GM12878 (cell line): ENCODE measurements around the gene CIRBP. TPM values are rescaled to one million over a fixed set of nuclear protein-coding genes. Genes with fewer than 3 reads are reported as not detected.

Experiments used
- ATAC-seq: fragments of 200-7000 bp; cut with Tn5 transposase; 3 replicates; pipeline ENCODE4 v1.9.1; 2020; ENCODE audit warnings: mild to moderate bottlenecking, moderate library complexity
- BruUV-seq: library from RNA; stranded (reverse); fragments of 400-500 nt; replicated peaks from 2 replicates; lab custom pipeline; 2021; lab: Mats Ljungman, UMichigan
- CTCF ChIA-PET: fragments of 300-600 bp; sonication (Branson Sonifier 250); formaldehyde crosslinking; extraction: SDS; loops from one replicate; lab custom pipeline; 2021; ENCODE audit warnings: inconsistent platforms; lab: Yijun Ruan, JAX
- POLR2A ChIA-PET: fragments of 350-600 bp; formaldehyde crosslinking; extraction: SDS; loops from one replicate; lab custom pipeline; 2021; ENCODE audit warnings: inconsistent platforms; lab: Charles Lee
- RAD21 ChIA-PET: fragments of 300-600 bp; sonication (Branson Sonifier 250); formaldehyde crosslinking; loops from one replicate; lab custom pipeline; 2023; ENCODE audit warnings: antibody characterized with exemption; ENCODE audit not compliant: unreplicated experiment; lab: Charles Lee
- SMC1A ChIA-PET: fragments of 300-600 bp; sonication (Branson Sonifier 250); formaldehyde crosslinking; loops from one replicate; lab custom pipeline; 2023; ENCODE audit not compliant: unreplicated experiment, uncharacterized antibody; lab: Charles Lee
- DNase-seq: peaks from one replicate; pipeline ENCODE4 v3.0.0-alpha.2; 2011; ENCODE audit warnings: low read depth, low spot score
- FAIRE-seq: peaks from 3 replicates; lab custom pipeline; 2011; peaks lifted over from hg19 to GRCh38; lab: Jason Lieb, UNC
- H2AFZ ChIP-seq: 2 replicates; pipeline ENCODE4 v1.6.0; 2011; ENCODE audit warnings: low read depth, low read length, control low read depth; ENCODE audit not compliant: control insufficient read depth
- H3K27ac ChIP-seq: 2 replicates; pipeline ENCODE4 v1.5.1; 2011; ENCODE audit warnings: control low read depth; ENCODE audit not compliant: control insufficient read depth, insufficient read depth
- H3K27me3 ChIP-seq, 2 experiments: replicated peaks in 1 of 2; 2 replicates each; pipeline versions ENCODE4 v1.6.0 to v1.6.1; 2011; ENCODE audit warnings: low read length in 1 of 2; ENCODE audit not compliant: control insufficient read depth in 2 of 2, insufficient read depth in 2 of 2
- H3K36me3 ChIP-seq, 2 experiments: 2 replicates each; pipeline ENCODE4 v1.5.1; 2011; ENCODE audit warnings: low read length in 1 of 2; ENCODE audit not compliant: control insufficient read depth in 2 of 2, insufficient read depth in 2 of 2
- H3K4me1 ChIP-seq: 2 replicates; pipeline ENCODE4 v1.6.1; 2011; ENCODE audit warnings: mild to moderate bottlenecking, low read length, moderate library complexity, mixed read lengths; ENCODE audit not compliant: control insufficient read depth, insufficient read depth
- H3K4me2 ChIP-seq: 2 replicates; pipeline ENCODE4 v1.6.0; 2011; ENCODE audit warnings: control low read depth; ENCODE audit not compliant: control insufficient read depth, insufficient read depth
- H3K4me3 ChIP-seq: fragments of 200-600 bp; sonication (generic); 2 replicates; pipeline ENCODE4 v1.5.1; 2016
- H3K79me2 ChIP-seq: 2 replicates; pipeline ENCODE4 v1.6.0; 2011; ENCODE audit warnings: low read length; ENCODE audit not compliant: control insufficient read depth, insufficient read depth
- H3K9ac ChIP-seq: 2 replicates; pipeline ENCODE4 v1.8.0; 2011; ENCODE audit warnings: low read length, control low read depth, mixed read lengths; ENCODE audit not compliant: control insufficient read depth, insufficient read depth
- H3K9me3 ChIP-seq: replicated peaks from 3 replicates; pipeline ENCODE4 v1.5.1; 2011; ENCODE audit warnings: mild to moderate bottlenecking, low read length; ENCODE audit not compliant: control insufficient read depth, insufficient read depth
- H4K20me1 ChIP-seq: 2 replicates; pipeline ENCODE4 v1.6.0; 2011; ENCODE audit not compliant: control insufficient read depth, insufficient read depth
- CBFB ChIP-seq: IDR thresholded peaks from 2 replicates; pipeline ENCODE4 v1.6.1; 2016; ENCODE audit warnings: antibody characterized with exemption, low read depth
- EZH2 ChIP-seq: IDR thresholded peaks from 2 replicates; pipeline ENCODE4 v1.6.1; 2012; ENCODE audit warnings: low read depth, mild to moderate bottlenecking, control low read depth, inconsistent platforms, low read length, borderline replicate concordance; ENCODE audit not compliant: control insufficient read depth
- MEF2B ChIP-seq: fragments of 450-650 bp; IDR thresholded peaks from 2 replicates; pipeline ENCODE4 v1.6.1; 2018; ENCODE audit warnings: mild to moderate bottlenecking, moderate library complexity; ENCODE audit not compliant: partially characterized antibody, poor library complexity, severe bottlenecking
- NFIC ChIP-seq: IDR thresholded peaks from 2 replicates; pipeline ENCODE4 v1.6.1; 2012; ENCODE audit warnings: low read depth, mild to moderate bottlenecking, inconsistent platforms, low read length, moderate library complexity
- POLR2A ChIP-seq: IDR thresholded peaks from 2 replicates; pipeline ENCODE4 v1.6.1; 2011; ENCODE audit warnings: low read depth, mild to moderate bottlenecking, low read length
- RAD21 ChIP-seq: IDR thresholded peaks from 2 replicates; pipeline ENCODE4 v1.6.1; 2011; ENCODE audit warnings: mild to moderate bottlenecking, low read depth, low read length, moderate library complexity; ENCODE audit not compliant: insufficient read depth
- TCF12 ChIP-seq: IDR thresholded peaks from 2 replicates; pipeline ENCODE4 v1.6.1; 2011; ENCODE audit warnings: low read depth, mild to moderate bottlenecking, low read length
- WGBS: methylation state at CpG from one replicate; pipeline ENCODE4 v1.1.6; 2016; ENCODE audit warnings: low lambda C conversion rate; ENCODE audit not compliant: insufficient replicate concordance, insufficient coverage; ENCODE audit errors: missing lambda C conversion rate; 5-methylcytosine and 5-hydroxymethylcytosine counted together
- in situ Hi-C: fragments of 300-500 bp; cut with MboI; formaldehyde crosslinking; loops from 9 replicates; pipeline ENCODE4 v1.14.3; 2018; ENCODE audit warnings: mixed read lengths
- intact Hi-C: fragments of 100-400 bp; cut with micrococcal nuclease; formaldehyde crosslinking; loops from one replicate; pipeline ENCODE4 v1.14.2; 2022; ENCODE audit not compliant: unreplicated experiment
- polyA plus RNA-seq, 11 experiments: library from polyadenylated mRNA; depleted of rRNA in 4 of 11; unstranded in 6 of 11; stranded (reverse) in 5 of 11; fragments of >200 nt; fragmentation: Nextera tagmentation in 4 of 11; fragmentation: Illumina TruSeq in 1 of 11; extraction: Ambion mirVana in 4 of 11; extraction: Trizol in 1 of 11; gene quantifications; 1 replicate in 1 of 11; 2 replicates in 10 of 11; pipeline versions ENCODE4 v1.2.1 to v1.2.3, GENCODE V29; 2011 to 2016; ENCODE audit warnings: inconsistent platforms in 2 of 11, missing spikeins in 2 of 11, low read depth in 1 of 11
- total RNA-seq, 4 experiments: library from RNA; depleted of rRNA in 3 of 4; stranded (reverse); fragments of >200 nt in 3 of 4; fragmentation: Illumina TruSeq in 1 of 4; extraction: Trizol in 1 of 4; gene quantifications; 2 replicates each; pipeline versions ENCODE4 v1.2.1 to v1.2.3, GENCODE V29; 2013 to 2021
- TF ChIP-seq, protein P1 (sequence below): IDR thresholded peaks from 2 replicates; pipeline ENCODE4 v1.6.1; 2012; ENCODE audit warnings: low read depth, low read length, improper control_type of control experiment
- TF ChIP-seq, protein P2 (sequence below), 3 experiments: IDR thresholded peaks in 2 of 3; conservative IDR thresholded peaks in 1 of 3; 2 replicates each; pipeline ENCODE4 v1.5.1; 2011; ENCODE audit warnings: low read depth in 3 of 3, low read length in 3 of 3, mild to moderate bottlenecking in 3 of 3, control low read depth in 2 of 3, moderate library complexity in 2 of 3, inconsistent platforms in 1 of 3, mixed read lengths in 1 of 3; ENCODE audit not compliant: control insufficient read depth in 2 of 3, insufficient read depth in 1 of 3; ENCODE audit errors: extremely low read depth in 1 of 3

The CIRBP gene
- total and polyA plus RNA-seq, 10 of the 15 experiments (the other 5 are each of a cell fraction or from before 2014, with no cell fraction given): 27.6 to 335 (median 229) TPM

DNA sequence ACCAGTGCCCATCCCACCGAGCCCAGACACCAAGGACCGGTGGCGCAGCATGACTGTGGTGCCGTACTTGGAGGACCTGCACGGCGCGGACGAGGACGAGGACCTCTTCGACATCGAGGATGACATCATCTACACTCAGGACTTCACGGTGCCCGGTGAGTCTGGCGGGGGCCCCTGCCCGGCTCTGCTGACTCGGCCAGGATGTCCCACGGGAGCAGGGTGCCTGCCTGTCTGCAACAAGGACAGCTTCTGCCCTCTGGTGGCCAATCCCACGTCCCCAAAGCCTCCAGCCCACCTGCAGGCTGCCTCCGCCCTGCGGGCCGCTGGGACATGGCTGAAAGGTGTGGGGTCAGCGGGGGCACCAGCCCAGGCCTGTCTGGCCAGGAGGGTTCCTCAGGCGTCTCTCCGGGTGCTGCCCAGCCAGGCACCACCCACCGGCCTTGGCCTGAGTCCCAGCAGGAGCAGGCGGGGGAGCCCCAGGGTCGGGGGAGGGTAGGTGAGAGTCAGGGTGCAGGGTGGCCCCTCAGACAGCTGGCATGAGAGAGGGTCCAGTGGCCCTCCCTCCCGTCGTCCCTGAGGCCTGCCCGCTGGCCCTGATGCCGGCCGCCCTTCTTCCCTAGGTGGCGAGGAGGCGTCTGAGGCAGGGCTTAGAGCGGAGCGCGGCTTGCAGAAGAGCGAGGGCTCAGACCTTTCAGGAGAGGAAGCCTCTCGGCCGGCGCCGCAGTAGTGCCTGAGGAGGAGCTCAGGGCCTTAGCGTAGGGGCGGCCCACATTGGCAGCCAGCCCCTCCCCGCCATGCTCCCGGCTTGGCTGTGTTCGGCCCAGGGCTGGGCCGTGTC lies 45.9 kb upstream of the CIRBP start:
- Histone ChIP-seq H3K27me3 (no peaks in the 10 kb centered on the region), H3K9ac (no peak overlapping the region), H3K79me2 (no peaks in the 10 kb centered on the region), H3K4me1 (no peaks in the 10 kb centered on the region), H2AFZ (no peak overlapping the region), H3K36me3 (peaks cover 3 to 24% of the 10 kb centered on the region in 2 experiments; a peak in 3 of 4 replicates), H3K4me3 (no peak overlapping the region), H3K4me2 (no peak overlapping the region), H4K20me1 (no peaks in the 10 kb centered on the region), H3K27ac (no peak overlapping the region), H3K9me3 (no peaks in the 10 kb centered on the region)
- intact Hi-C loops: no loop called here
- WGBS: 74% methylated on average over 41 of the region's 48 CpGs
- no peak for DNase-seq
- BruUV-seq: no TSS peak
- POLR2A ChIA-PET: interaction anchor here (0.6 kb wide), 1 partner anchor 46 kb away, joined by 3 read pairs; the partner anchor contains the start of gene CIRBP
- in situ Hi-C loops: no loop called here
- peak; percentile 82 for ATAC-seq
- SMC1A ChIA-PET: interaction anchor here (1.5 kb wide), 1 partner anchor 12 kb away, joined by 3 read pairs; no protein-coding TSS in a partner anchor
- no peak for FAIRE-seq
- RAD21 ChIA-PET: interaction anchor here (0.7 to 1.0 kb wide), 2 partner anchors 17 to 110 kb away, joined by 3 read pairs; no protein-coding TSS in a partner anchor
- TF ChIP-seq, protein P1, sequence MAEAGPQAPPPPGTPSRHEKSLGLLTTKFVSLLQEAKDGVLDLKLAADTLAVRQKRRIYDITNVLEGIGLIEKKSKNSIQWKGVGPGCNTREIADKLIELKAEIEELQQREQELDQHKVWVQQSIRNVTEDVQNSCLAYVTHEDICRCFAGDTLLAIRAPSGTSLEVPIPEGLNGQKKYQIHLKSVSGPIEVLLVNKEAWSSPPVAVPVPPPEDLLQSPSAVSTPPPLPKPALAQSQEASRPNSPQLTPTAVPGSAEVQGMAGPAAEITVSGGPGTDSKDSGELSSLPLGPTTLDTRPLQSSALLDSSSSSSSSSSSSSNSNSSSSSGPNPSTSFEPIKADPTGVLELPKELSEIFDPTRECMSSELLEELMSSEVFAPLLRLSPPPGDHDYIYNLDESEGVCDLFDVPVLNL: no peak
- no peak for TF ChIP-seq EZH2
- peak; percentile 58 for TF ChIP-seq MEF2B
- TF ChIP-seq, protein P2, sequence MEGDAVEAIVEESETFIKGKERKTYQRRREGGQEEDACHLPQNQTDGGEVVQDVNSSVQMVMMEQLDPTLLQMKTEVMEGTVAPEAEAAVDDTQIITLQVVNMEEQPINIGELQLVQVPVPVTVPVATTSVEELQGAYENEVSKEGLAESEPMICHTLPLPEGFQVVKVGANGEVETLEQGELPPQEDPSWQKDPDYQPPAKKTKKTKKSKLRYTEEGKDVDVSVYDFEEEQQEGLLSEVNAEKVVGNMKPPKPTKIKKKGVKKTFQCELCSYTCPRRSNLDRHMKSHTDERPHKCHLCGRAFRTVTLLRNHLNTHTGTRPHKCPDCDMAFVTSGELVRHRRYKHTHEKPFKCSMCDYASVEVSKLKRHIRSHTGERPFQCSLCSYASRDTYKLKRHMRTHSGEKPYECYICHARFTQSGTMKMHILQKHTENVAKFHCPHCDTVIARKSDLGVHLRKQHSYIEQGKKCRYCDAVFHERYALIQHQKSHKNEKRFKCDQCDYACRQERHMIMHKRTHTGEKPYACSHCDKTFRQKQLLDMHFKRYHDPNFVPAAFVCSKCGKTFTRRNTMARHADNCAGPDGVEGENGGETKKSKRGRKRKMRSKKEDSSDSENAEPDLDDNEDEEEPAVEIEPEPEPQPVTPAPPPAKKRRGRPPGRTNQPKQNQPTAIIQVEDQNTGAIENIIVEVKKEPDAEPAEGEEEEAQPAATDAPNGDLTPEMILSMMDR (IDR thresholded peaks at IDR 0.05 in 2 of 3, conservative IDR thresholded peaks at IDR 0.05 in 1 of 3; ENCODE audit: control insufficient read depth in 2 of 3, extremely low read depth in 1 of 3, insufficient read depth in 1 of 3, low read depth in 3 of 3, low read length in 3 of 3): peak; percentile 53 to 69 (median 57)
- peak; percentile 19; the same call in 1 of the 2 replicates for TF ChIP-seq POLR2A
- TF ChIP-seq CBFB: no peak
- TF ChIP-seq RAD21: peak; percentile 36; the same call in 1 of the 2 replicates
- TF ChIP-seq NFIC: no peak
- 0 out of 2 replicates have a peak, but pooled peaks have one; percentile 13 for TF ChIP-seq TCF12
- CTCF ChIA-PET: interaction anchor here (0.6 to 1.8 kb wide), 5 partner anchors 18 to 204 kb away, joined by 3 to 7 read pairs (median 4); partner anchors contain the start of gene ATP5F1D
